Activated naive CD8-positive, alpha-beta T cell treated with anti-CD3 and anti-CD28 coated beads, Interleukin-2, amount 50 U/mL, for 16 hours (primary cell): ENCODE measurements around the gene OR2M4.
"Not testable (repeated sequence)": the region's sequence is repeated elsewhere in the genome, so short reads cannot be mapped to it uniquely, and the experiment has no call there.

Experiments used
- DNase-seq: peaks from one replicate; pipeline ENCODE4 v3.0.0-alpha.2; 2020; ENCODE audit warnings: low read depth, low spot score

OR2M4 gene, protein sequence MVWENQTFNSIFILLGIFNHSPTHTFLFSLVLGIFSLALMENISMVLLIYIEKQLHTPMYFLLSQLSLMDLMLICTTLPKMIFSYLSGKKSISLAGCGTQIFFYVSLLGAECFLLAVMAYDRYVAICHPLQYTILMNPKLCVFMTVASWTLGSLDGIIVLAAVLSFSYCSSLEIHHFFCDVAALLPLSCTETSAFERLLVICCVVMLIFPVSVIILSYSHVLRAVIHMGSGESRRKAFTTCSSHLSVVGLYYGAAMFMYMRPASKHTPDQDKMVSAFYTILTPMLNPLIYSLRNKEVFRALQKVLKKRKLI

DNA sequence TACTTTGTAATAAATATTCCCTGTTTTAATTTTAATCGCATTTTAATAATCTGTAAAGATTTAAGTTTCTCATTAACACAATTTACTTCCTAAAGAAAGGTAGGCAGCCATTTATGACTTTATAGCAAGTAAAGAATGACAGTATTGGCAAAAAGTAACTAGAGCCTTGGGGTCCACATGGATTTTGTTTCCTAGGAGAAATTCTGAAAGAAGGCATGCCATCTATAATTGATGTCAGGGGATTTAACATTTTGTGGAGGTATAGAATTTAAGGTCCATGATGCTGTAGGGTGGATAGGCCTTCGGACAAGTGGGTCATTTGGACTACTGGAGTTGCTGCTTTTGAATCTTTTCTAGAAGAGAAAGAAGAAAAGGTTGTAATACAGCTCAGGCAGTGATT, at the start of gene OR2M4:
OR2M4 (plus strand) TSS at position 301 of the 400 bp plus-strand sequence. CDS start 7,512 bp downstream, outside the sequence.
- DNase-seq: no peak

DNA sequence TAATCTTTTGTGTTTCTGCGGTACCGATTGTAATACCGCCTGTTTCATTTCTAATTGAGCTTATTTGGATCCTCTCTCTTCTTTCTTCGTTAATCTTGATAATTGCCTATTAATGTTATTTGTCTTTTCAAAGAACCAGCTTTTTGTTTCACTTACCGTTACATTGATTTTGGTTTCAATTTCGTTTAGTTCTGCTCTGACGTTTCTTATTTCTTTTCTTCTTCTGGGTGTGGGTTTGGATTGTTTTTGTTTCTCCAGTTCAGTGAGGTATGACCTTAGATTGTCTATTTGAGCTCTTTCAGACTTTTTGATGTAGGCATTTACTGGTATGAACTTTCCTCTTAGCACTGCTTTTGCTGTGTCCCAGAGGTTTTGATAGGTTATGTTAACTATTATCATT, 47.2 kb upstream of the OR2M4 start:
- DNase-seq: no peak

DNA sequence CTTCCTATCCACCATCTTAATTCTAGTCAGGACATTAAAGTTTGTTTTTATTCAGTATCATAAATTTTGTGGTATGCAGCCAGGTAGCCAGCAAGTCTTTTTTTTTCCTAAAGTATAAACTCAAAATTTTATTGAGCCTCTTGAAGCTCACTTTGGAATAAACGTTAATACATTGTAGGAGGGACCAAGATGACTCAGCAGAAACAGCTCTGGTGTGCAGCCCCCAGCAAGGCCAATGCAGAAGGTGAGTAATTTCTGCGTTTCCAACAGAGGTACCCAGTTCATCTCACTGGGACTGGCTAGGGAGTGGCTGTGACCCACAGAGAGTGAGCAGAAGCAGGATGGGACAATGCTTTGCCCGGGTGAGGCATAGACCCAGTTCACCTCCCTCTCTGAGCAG, 43.9 kb upstream of the OR2M4 start:
- DNase-seq: no peak

DNA sequence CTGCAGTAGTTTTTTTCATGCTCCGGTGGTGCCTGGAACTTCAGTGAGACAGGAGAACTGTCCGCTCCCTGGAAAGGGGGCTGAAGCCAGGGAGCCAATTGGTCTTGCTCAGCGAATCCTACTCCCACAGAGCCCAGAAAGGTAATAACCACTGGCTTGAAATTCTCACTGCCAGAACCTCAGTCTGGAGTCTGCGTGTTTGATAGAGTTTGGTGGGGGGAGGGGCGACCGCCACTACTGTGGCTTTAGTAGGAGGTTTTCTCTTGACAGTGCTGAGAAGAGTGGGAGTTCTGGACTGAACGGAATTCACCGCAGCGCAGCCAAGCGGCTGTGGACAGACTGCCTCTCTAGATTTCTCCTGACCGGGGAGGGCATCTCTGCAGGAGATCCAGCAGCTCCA, 42.2 kb upstream of the OR2M4 start:
- DNase-seq: no peak

DNA sequence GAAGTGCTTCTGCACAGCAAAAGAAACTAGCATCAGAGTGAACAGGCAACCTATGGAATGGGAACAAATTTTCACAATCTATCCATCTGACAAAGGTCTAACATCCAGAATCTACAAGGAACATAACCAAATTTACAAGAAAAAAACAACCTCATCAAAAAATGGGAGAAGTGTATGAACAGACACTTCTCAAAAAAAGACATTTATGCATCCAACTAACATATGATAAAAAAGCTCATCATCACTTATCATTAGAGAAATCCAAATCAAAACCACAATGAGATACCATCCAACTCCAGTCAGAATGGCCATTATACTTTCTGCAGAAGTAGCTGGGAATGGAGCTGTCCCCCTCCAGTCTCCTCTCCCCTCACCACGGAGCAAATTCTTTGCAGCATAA, 37.1 kb upstream of the OR2M4 start:
- no peak for DNase-seq

DNA sequence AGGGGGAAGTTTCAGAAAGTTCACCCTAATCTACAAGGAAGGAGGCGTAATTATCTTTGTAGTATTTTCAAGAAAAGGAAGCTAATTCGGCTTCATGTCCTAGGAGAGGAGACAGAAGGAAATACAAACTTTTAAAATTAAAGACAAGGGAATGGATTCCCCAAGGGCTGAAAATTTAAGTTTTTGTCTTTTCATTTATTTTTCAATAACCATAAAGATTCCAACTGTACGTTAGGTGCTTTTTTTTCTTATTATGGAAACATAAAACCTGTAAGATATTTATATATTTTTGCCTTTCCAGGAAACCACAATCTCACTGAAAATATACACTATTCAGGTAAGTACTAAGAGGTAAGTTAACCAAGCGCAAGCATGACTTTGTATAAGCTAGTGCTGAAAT, 34.3 kb upstream of the OR2M4 start, which contains the start of gene OR2M3:
OR2M3 (plus strand) TSS at position 301 of the 400 bp plus-strand sequence. CDS start 5,803 bp downstream, outside the sequence.
- no peak for DNase-seq

DNA sequence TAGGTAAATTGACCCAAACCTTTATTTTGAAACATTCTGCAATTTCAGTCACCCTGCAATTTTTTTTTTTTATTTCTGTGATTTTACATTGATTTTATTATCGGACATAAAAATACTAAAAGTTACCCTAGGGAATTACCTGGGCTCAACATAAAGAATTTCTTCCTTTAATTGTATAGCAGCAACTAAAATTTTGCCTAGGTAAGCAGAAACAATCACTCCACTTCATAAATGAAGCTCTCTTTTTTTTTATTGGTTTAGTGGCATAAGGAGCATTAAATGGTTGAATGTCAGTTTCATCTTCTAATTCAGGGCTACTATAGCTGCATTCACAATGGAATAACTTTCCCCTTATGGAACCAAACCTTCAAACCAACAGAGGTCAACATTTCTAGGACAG, 15.3 kb upstream of the OR2M4 start:
- no peak for DNase-seq

DNA sequence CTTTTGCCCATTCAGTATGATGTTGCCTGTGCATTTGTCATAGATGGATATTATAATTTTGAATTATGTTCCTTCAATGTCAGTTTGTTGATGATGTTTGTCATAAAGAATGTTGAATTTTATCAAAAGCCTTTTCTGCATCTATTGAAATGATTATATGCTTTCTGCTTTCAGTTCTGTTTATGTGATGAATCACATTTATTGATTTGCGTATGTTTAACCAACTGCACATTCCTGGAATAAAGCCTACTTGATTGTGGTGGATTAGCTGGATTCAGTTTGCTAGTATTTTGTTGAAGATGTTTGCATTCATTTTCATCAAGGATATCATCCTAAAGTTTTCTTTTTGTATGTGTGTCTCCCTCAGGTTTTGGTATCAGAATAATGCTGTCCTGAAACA, 5.7 kb upstream of the OR2M4 start:
- DNase-seq: no peak

DNA sequence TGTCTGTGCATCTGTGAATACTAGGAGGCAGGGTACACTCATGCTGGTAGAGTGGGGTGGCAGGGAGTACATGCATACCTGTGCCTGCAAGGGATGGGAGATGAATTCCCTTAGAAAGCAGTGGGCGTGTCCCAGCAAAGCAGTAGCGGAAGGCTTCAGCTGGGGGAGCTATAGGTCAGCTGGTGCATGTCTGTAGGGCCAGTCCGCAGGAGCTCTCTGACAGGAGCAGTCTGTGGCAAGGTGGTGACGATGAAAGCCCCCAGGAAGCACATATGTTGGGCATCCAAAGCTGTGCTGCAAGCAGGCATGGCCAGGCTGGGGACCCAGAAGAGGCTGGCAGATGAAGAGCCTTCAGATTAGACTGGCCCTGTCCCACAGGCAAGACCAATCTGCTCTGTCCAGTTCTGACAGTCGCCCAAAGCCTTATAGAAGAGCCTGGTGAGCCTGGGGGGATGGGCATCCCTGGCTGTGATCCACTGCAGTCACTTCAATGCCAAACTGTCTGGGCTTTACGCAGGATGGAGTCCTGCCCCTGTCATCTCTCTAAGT, 1.8 kb upstream of the OR2M4 start:
- DNase-seq: no peak

DNA sequence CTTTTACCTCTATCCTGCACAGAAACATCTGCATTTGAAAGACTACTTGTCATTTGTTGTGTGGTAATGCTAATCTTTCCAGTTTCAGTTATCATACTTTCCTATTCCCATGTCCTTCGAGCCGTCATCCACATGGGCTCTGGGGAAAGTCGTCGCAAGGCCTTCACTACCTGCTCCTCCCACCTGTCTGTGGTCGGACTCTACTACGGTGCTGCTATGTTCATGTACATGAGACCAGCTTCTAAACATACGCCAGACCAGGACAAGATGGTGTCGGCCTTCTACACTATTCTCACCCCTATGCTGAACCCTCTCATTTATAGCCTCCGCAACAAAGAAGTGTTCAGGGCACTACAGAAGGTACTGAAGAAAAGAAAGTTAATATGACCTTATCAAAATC, 8.3 kb downstream of the OR2M4 start:
- no peak for DNase-seq

DNA sequence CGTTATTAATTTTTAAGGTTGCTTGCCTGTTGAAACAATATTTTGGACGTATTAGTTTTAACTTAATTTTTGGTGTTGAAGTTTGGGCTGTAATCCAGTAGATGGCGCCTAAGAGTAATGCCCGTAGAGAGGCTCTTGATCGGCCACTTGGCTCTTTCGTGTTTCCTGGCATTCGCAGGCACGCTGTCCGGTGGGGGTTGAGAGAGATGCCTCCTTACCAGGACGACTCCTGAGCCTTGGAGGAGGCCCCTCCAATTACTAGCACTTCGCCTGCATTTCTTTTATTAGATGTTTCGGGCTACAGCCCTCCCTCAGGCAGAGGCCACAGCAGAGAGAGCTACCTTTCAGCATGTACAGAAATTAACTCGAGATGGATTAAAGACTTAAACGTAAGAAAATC, 12.0 kb downstream of the OR2M4 start:
- no peak for DNase-seq

DNA sequence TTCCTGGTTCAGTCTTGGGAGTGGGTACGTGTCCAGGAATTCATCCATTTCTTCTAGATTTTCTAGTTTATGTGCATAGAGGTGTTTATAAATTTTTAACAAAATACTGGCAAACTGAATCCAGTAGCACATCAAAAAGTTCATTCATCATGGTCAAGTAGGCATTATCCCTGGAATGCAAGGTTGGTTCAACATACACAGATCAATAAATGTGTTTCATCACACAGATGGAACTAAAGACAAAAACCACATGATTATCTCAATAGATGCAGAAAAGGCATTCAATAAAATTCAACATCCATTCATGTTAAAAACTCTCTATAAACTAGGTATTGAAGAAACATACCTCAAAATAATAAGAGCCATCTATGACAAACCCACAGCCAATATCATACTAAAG, 28.1 kb downstream of the OR2M4 start:
- DNase-seq: not testable (repeated sequence)

DNA sequence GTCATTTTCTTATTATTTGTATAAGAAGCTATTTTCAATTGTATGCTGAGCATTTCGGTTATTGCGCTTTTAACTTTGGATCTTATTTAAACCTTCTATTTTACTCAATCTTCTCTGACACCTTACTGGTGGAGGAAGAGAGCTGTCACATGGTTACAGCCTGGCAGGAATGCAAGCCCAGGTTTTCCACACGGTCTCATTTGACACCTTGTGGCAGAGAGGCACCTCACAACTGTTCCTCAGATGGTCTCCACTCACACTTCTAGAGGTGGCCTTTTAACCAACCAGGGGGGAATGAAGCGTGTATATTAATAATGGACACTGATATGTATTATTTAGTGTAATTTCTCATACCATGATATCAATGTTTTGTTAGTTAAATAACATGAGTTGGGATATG, 37.0 kb downstream of the OR2M4 start:
- no peak for DNase-seq

DNA sequence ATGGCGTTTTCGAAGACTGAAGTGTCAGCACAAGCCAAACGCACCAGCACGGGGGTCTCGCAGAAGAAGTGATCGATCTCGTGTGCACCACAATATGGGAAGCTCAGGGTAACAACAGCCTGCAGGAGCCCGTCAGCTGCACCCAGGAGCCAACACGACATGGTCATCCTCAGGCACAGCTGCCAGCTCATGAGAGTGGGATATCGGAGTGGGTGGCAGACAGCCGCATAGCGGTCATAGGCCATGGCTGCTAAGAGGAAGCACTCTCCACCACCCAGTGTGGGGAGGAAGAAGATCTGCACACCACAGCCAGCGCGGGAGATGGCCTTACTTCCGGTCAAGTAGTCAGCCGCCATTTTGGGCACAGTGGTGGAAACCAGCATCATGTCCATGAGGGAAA, 42.0 kb downstream of the OR2M4 start:
- not testable (repeated sequence) for DNase-seq

DNA sequence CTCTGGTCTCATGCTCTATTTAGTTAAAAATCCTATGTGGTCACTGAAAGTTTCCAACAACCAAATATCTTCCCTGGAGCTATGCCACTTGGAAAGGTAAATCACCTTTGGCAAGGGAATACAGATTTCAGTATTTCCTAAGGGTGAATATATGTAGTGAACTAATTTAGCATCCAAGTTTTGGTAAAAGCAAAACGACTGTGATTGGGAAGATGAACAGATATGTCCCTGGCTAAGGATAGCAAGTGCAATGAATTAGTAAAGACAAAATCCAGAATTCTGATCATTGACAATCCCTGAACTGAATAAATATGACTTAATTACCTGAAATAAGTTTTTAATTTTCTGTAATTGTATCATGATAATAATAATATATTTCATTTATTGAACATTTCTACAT, 46.7 kb downstream of the OR2M4 start, which contains the start of gene OR2T33:
OR2T33 (minus strand) TSS at position 101 of the 400 bp plus-strand sequence. CDS start 4,162 bp downstream, outside the sequence.
- DNase-seq: no peak

DNA sequence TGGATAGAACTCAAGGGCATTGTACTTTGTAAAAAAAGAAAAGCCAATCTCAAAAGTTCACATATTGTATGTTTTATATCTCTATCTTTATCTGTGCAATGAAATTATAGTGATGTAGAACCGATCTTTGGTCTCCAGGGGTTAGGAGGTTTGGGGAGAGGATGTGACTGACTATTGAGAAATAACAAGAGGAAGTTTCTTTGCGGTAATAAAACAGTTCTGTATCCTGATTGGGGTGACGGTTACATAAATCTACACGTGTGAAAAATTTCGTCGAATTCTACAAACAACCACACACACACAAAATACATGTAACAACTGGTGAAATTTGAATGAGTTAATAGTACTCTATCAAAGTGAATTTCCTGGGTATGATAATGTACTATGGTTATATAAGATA, 57.2 kb downstream of the OR2M4 start:
- no peak for DNase-seq
